GM21737 (cell line): ENCODE measurements around the gene RMND5B.
A peak's percentile ranks its signal among the peaks of the same experiment; 100 is the strongest.
"Not testable (repeated sequence)": the region's sequence is repeated elsewhere in the genome, so short reads cannot be mapped to it uniquely, and the experiment has no call there.

Source experiments
- ATAC-seq: cut with Tn5 transposase; IDR thresholded peaks from one replicate; pipeline ENCODE4 v1.9.1; 2021; ENCODE audit warnings: mild to moderate bottlenecking, moderate library complexity; ENCODE audit not compliant: unreplicated experiment

The RMND5B gene

GRCh38 chr5:178163772-178164735, 33.2 kb downstream of the RMND5B start:
- peak; percentile 93 for ATAC-seq

- ATAC-seq, result no peak
These were observed 34.8 kb downstream of the RMND5B start for GRCh38 chr5:178165581-178165980.

GRCh38 chr5:178170455-178170854, 39.6 kb downstream of the RMND5B start:
- ATAC-seq, result no peak

- no peak for ATAC-seq
These were observed 43.6 kb downstream of the RMND5B start for GRCh38 chr5:178174456-178174855.

- ATAC-seq, result no peak
These were observed 46.0 kb downstream of the RMND5B start for GRCh38 chr5:178176791-178177190.

GRCh38 chr5:178177569-178177968, 46.8 kb downstream of the RMND5B start:
- ATAC-seq, result no peak

- no peak for ATAC-seq
These were observed 49.5 kb downstream of the RMND5B start for GRCh38 chr5:178180141-178180863.

GRCh38 chr5:178182158-178182876, 51.5 kb downstream of the RMND5B start:
- no peak for ATAC-seq

- no peak for ATAC-seq
These were observed 55.6 kb downstream of the RMND5B start for GRCh38 chr5:178186427-178186826.

- no peak for ATAC-seq
These were observed 56.2 kb downstream of the RMND5B start, which contains the start of gene GMCL2 for GRCh38 chr5:178187014-178187413. Gene GMCL2, minus strand, starts transcription at chr5:178187371. Its CDS starts 72 bp downstream, at chr5:178187299.

- ATAC-seq, result no peak
These were observed 58.6 kb downstream of the RMND5B start for GRCh38 chr5:178189433-178189832.

GRCh38 chr5:178191661-178192060, 60.8 kb downstream of the RMND5B start:
- no peak for ATAC-seq

GRCh38 chr5:178192244-178192643, 61.4 kb downstream of the RMND5B start:
- ATAC-seq, result no peak

- no peak for ATAC-seq
These were observed 62.0 kb downstream of the RMND5B start for GRCh38 chr5:178192787-178193186.

- ATAC-seq, result no peak
These were observed 62.5 kb downstream of the RMND5B start for GRCh38 chr5:178193251-178193809.

- no peak for ATAC-seq
These were observed 63.2 kb downstream of the RMND5B start for GRCh38 chr5:178194026-178194425.

GRCh38 chr5:178196281-178196812, 65.5 kb downstream of the RMND5B start:
- no peak for ATAC-seq

- ATAC-seq, result no peak
These were observed 66.2 kb downstream of the RMND5B start for GRCh38 chr5:178196986-178197385.

- not testable (repeated sequence) for ATAC-seq
These were observed 67.3 kb downstream of the RMND5B start for GRCh38 chr5:178198151-178198550.

GRCh38 chr5:178198706-178199105, 67.9 kb downstream of the RMND5B start:
- ATAC-seq, result no peak
